Measurements from ENCODE around the gene CD9. TPM values are rescaled to one million over a fixed set of nuclear protein-coding genes. Genes with fewer than 3 reads are reported as not detected.

The CD9 gene
- total and polyA plus RNA-seq, 2 donors (not counting 1 experiment from before 2014, with no cell fraction given) = 7.2 to 12.8 TPM

GRCh38 chr12:6204533-6205143 lies 4.4 kb downstream of the CD9 start:
- no peak overlapping the region for H3K27ac Mint-ChIP-seq
- H3K9ac ChIP-seq (ENCODE audit: low read length) = no peak overlapping the region
- POLR2A ChIA-PET = no interaction called here
- H3K27me3 ChIP-seq (replicated peaks in 1 of 4; ENCODE audit: control extremely low read depth in 1 of 4, control insufficient read depth in 3 of 4, insufficient read depth in 4 of 4, low read length in 3 of 4) = peaks cover 0 to 34% (median 19%) of the 10 kb centered on the region in 4 experiments
- peaks cover 0 to 6% (median 0%) of the 10 kb centered on the region in 3 donors for H3K9me3 ChIP-seq (ENCODE audit: control extremely low read depth in 1 of 3, control insufficient read depth in 2 of 3, insufficient read depth in 1 of 3, low read length in 2 of 3)
- DNase-seq = no peak
- 88% methylated on average over 1 of the region's 5 CpGs for WGBS (ENCODE audit: insufficient coverage)
- no peaks in the 10 kb centered on the region for H3K36me3 ChIP-seq (replicated peaks in 1 of 2; ENCODE audit: control extremely low read depth in 1 of 2, control insufficient read depth in 1 of 2, extremely low read depth in 1 of 2, insufficient read depth in 2 of 2, low read length in 1 of 2)
- no peaks in the 10 kb centered on the region for H4K20me1 ChIP-seq (ENCODE audit: control insufficient read depth, insufficient read depth, low read length, poor library complexity, severe bottlenecking)
- H3K4me1 ChIP-seq (ENCODE audit: control insufficient read depth in 2 of 2, insufficient read depth in 2 of 2, low read length in 2 of 2) = peaks cover 24% of the 10 kb centered on the region in 2 donors
- H3K9me3 Mint-ChIP-seq (ENCODE audit: insufficient read depth) = no peaks in the 10 kb centered on the region
- TF ChIP-seq, protein P1, sequence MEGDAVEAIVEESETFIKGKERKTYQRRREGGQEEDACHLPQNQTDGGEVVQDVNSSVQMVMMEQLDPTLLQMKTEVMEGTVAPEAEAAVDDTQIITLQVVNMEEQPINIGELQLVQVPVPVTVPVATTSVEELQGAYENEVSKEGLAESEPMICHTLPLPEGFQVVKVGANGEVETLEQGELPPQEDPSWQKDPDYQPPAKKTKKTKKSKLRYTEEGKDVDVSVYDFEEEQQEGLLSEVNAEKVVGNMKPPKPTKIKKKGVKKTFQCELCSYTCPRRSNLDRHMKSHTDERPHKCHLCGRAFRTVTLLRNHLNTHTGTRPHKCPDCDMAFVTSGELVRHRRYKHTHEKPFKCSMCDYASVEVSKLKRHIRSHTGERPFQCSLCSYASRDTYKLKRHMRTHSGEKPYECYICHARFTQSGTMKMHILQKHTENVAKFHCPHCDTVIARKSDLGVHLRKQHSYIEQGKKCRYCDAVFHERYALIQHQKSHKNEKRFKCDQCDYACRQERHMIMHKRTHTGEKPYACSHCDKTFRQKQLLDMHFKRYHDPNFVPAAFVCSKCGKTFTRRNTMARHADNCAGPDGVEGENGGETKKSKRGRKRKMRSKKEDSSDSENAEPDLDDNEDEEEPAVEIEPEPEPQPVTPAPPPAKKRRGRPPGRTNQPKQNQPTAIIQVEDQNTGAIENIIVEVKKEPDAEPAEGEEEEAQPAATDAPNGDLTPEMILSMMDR (IDR thresholded peaks at IDR 0.05) = no peak
- no peak for TF ChIP-seq EZH2 (IDR thresholded peaks at IDR 0.05; ENCODE audit: borderline replicate concordance, insufficient read depth, low read depth, low read length, poor library complexity, severe bottlenecking)
- H3K27ac ChIP-seq (ENCODE audit: low read length in 2 of 2) = no peak overlapping the region
- H3K27me3 Mint-ChIP-seq = peaks cover 41% of the 10 kb centered on the region
- peaks cover 3% of the 10 kb centered on the region for H3K79me2 ChIP-seq (ENCODE audit: control insufficient read depth, insufficient read depth, low read length)
- ATAC-seq (ENCODE audit: low read depth) = no peak
- no peak overlapping the region for H3K4me2 ChIP-seq (replicated peaks; ENCODE audit: low read depth, low read length, poor library complexity, severe bottlenecking)
- H2AFZ ChIP-seq (ENCODE audit: insufficient read depth, low read depth, low read length, poor library complexity, severe bottlenecking) = no peak overlapping the region
- CTCF ChIA-PET = interaction anchor here (0.7 to 1.0 kb wide), 3 partner anchors 9 to 261 kb away, joined by 3 to 6 read pairs (median 4); no protein-coding TSS in a partner anchor
- intact Hi-C loops (cut with micrococcal nuclease) = no loop called here
- no peak overlapping the region for H3K4me3 Mint-ChIP-seq
- no peak overlapping the region for H3K4me3 ChIP-seq (ENCODE audit: control extremely low read depth in 1 of 5, extremely low read depth in 1 of 5, insufficient read depth in 1 of 5, low read depth in 2 of 5, low read length in 4 of 5)
- H3K4me1 Mint-ChIP-seq = peaks cover 23% of the 10 kb centered on the region

- intact Hi-C loops (cut with micrococcal nuclease) = no loop called here
- H2AFZ ChIP-seq (ENCODE audit: insufficient read depth, low read depth, low read length, poor library complexity, severe bottlenecking) = no peak overlapping the region
- H3K9ac ChIP-seq (ENCODE audit: low read length) = no peak overlapping the region
- Mint-ChIP-seq H3K27ac (no peak overlapping the region), H3K9me3 (ENCODE audit: insufficient read depth) (no peaks in the 10 kb centered on the region), H3K4me3 (no peak overlapping the region), H3K4me1 (peaks cover 24% of the 10 kb centered on the region), H3K27me3 (peaks cover 41% of the 10 kb centered on the region)
- peaks cover 0 to 33% (median 19%) of the 10 kb centered on the region in 4 experiments for H3K27me3 ChIP-seq (replicated peaks in 1 of 4; ENCODE audit: control extremely low read depth in 1 of 4, control insufficient read depth in 3 of 4, insufficient read depth in 4 of 4, low read length in 3 of 4)
- no peak overlapping the region for H3K4me2 ChIP-seq (replicated peaks; ENCODE audit: low read depth, low read length, poor library complexity, severe bottlenecking)
- H3K36me3 ChIP-seq (replicated peaks in 1 of 2; ENCODE audit: control extremely low read depth in 1 of 2, control insufficient read depth in 1 of 2, extremely low read depth in 1 of 2, insufficient read depth in 2 of 2, low read length in 1 of 2) = no peaks in the 10 kb centered on the region
- ChIA-PET CTCF (interaction anchor here (0.7 kb wide), 1 partner anchor 80 kb away, joined by 3 read pairs; no protein-coding TSS in a partner anchor), POLR2A (no interaction called here)
- TF ChIP-seq, protein P1 (IDR thresholded peaks at IDR 0.05) = no peak
- TF ChIP-seq EZH2 (IDR thresholded peaks at IDR 0.05; ENCODE audit: borderline replicate concordance, insufficient read depth, low read depth, low read length, poor library complexity, severe bottlenecking) = no peak
- H3K4me3 ChIP-seq (ENCODE audit: control extremely low read depth in 1 of 5, extremely low read depth in 1 of 5, insufficient read depth in 1 of 5, low read depth in 2 of 5, low read length in 4 of 5) = no peak overlapping the region
- ATAC-seq (ENCODE audit: low read depth) (no peak), DNase-seq (no peak)
- H3K27ac ChIP-seq (ENCODE audit: low read length in 2 of 2) = no peak overlapping the region
- H3K79me2 ChIP-seq (ENCODE audit: control insufficient read depth, insufficient read depth, low read length) = peaks cover 3% of the 10 kb centered on the region
- H3K4me1 ChIP-seq (ENCODE audit: control insufficient read depth in 2 of 2, insufficient read depth in 2 of 2, low read length in 2 of 2) = peaks cover 24 to 25% of the 10 kb centered on the region in 2 donors
- no peaks in the 10 kb centered on the region for H4K20me1 ChIP-seq (ENCODE audit: control insufficient read depth, insufficient read depth, low read length, poor library complexity, severe bottlenecking)
- 21% methylated on average over 5 of the region's 8 CpGs for WGBS (ENCODE audit: insufficient coverage)
- H3K9me3 ChIP-seq (ENCODE audit: control extremely low read depth in 1 of 3, control insufficient read depth in 2 of 3, insufficient read depth in 1 of 3, low read length in 2 of 3) = peaks cover 0 to 6% (median 0%) of the 10 kb centered on the region in 3 donors
Measured at GRCh38 chr12:6205144-6205539, 4.9 kb downstream of the CD9 start.

Measured in B cell (primary cell).